HG03045 (cell line): ENCODE results near the gene TPCN1.

Experiments used
- ATAC-seq: cut with Tn5 transposase; IDR thresholded peaks from one replicate; pipeline ENCODE4 v1.9.1; 2021; ENCODE audit warnings: mild to moderate bottlenecking, moderate library complexity; ENCODE audit not compliant: unreplicated experiment

The TPCN1 gene

DNA sequence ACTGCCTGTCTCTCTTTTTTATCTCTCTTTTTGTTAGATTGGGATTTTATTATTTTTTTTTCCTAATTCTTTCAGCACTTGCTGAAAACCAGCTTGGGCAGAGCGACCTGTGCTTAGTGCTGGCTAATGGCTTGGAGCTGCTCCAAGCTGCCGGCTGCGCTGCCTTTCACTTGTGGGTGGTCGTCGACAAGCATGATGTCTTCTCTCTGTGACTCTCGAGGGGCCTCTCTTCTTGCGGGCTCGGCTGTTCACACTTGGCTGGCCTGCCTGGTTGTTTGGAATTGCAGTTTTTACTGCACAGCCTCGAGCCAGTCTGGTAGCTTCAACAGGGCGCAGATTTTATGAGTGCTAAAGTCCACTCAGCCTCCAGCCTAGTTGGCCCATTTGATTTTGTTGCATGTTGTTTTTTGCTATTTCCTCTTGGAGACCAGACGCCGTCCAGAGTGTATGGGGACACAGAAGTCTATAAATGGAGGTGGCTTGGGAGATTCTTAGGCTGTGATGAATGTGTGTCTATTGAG lies 18.6 kb downstream of the TPCN1 start:
- no peak for ATAC-seq

DNA sequence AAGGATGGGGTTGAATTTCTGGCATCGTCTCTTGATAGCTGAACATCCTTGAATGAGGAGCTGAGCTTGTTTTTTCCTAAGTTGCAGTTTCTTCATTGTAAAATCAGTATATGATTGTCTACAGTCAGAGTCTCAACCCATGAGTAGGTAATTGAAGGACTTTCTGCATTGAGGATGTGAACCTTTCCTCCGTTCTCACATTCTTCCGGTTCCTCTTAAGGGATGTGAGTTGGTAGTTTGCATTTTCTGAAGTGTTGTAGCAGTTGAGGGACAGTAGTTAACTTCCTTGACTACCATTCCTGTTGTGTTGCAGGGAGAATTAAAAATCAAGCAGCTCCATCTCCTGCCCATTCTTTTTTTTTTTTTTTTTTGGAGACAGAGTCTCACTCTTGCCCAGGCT lies 19.1 kb downstream of the TPCN1 start:
- ATAC-seq, result no peak

- ATAC-seq, result no peak
Measured at GRCh38 chr12:113241191-113242025, 20.1 kb downstream of the TPCN1 start.

GRCh38 chr12:113242026-113242418 lies 20.8 kb downstream of the TPCN1 start:
- no peak for ATAC-seq

DNA sequence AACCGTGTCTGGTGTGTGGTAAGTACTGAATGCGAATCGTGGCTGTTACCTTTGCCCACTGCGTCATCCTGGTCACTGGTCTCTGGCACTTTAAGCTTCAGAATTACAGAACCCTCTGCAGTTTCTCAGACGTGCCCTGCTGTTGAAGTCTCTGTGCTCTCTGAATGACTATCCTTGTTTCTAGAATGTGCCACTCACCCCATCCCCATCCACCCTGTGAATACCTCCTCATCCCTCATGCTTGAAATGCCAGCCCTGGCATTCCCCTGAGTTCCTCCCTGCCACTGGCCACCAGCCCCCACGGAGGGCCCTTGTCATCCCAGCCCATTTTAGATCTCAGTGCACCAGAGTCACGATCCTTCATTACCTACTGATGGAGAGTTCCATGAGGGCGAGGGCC lies 21.3 kb downstream of the TPCN1 start:
- ATAC-seq, result no peak

DNA sequence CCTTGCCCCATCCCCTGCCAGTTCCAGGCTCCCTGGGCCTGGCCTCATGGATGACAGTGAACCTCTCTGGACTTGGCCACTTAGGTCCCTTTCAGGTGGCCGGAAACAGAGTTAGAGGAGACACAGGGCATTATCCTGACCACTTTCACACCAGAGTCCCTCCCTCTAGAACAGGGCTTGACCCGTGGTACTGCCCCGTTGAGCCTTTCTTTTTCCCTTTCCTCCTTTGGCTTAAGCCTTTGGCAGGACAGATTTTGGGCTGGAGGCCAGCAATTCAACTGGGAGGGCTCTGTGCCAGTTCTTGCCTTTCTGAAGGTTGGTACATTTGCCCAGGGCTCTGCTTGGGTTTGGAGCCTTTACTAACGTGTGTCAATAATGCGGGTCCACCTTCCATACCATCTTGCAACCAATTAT lies 22.8 kb downstream of the TPCN1 start:
- no peak for ATAC-seq

DNA sequence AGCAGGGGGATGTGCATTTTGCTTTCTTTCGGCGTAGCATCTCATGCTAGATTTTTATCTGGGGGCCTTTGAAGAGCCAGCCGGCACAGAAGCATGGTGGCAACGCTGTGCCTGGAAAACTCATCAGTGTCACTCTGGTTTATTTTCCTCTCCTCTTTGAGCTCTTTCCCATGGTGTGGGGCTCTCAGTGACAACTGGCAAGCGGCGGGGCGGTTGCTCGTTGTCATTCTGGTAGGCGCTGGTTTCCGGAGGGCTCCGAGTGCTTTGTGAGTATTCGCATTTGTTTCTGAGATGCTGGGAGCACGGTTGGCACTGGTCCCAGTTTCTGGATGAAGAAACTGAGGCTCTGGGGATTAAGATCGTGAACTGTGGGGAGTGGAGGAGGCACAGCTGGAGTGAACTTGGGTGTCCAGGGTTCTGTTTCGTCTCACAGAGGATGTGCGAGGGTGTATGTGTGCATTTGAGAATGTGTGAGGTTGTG lies 23.3 kb downstream of the TPCN1 start:
- no peak for ATAC-seq

DNA sequence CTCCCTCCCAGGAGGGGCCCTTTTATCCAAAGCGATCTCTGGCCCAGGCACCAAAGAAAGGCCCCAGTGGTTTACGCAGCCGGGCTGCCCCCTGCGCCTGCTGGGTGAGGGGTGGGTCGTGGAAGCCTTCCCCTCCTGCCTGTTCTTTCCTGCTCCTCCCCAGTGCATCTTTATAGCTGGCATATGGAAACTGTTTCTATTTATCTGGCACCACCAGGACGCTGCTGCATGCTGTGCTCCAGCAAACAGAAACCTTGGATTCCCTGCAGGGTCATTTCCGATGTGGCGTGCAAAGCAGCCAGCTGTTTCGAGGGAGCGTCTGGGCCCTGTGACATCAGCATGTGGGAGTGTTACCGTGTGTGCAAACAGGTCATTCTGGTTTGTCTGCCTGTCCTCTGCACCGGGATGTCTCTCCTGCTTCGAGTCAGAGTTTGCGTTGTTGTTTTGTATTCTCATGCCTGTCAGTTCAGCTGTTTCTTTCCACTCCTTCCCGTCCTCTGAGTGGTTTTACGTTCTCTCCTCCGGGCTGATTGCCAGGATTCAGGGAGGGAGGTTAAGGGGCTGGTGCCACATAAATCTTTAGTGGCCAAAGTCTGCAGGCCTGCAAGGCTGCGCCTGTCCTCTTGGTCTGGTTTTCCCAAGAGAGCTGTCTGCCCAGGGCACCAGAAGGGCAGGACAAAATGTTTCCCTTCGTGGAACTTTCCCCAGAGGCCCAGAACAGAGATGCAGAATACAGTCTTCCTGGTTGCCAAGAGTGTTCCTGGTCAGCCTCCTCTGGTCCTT lies 24.6 kb downstream of the TPCN1 start:
- ATAC-seq, result no peak

- ATAC-seq, result no peak
Measured at GRCh38 chr12:113246478-113247122, 25.3 kb downstream of the TPCN1 start.

DNA sequence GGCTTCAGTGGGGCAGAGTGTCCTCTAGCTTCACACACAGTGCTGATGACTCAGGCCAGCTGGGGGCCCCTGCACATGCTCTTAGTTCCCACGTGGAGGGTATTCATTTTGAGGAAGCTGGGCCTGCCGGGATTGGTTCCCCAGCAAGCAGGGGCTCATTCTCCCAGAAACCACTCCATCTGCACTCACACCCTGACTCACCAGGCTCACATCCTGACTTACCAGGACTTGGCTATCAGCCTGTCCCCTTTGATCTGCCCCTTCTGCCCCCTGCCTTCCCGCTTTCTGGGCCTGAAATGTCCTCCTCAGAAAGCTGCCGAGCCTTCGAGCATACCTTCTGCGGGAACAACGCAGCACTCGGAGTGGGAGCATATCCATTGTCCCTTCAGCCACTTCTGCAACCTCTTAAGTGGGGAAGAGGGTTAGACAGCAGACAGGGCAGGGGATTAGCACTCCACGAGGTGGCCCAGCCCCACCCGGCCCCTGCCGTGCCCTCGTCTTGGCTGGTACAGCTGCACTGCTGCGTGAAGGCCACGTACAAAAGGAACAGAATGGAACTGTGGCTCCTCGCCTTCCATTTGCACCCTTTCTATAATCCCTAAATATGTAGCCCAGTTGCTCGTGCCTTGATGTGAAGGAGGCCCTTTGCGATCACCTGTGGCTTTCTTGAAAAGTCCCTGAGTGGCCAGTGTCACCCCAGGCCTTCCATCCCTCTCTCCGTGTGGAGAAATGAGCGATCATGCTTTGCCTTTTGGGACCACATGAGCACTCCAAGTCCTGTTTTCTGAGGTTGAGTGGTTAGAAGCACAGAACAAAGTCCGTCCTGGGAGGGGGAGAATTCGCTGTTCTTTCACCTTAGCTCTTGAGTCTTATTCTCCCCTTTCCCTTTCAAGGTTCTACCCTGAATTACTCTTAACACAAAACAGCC lies 26.1 kb downstream of the TPCN1 start:
- no peak for ATAC-seq

GRCh38 chr12:113248051-113248825 lies 27.0 kb downstream of the TPCN1 start:
- ATAC-seq, result no peak

- no peak for ATAC-seq
Measured at GRCh38 chr12:113248842-113249435, 27.7 kb downstream of the TPCN1 start.

DNA sequence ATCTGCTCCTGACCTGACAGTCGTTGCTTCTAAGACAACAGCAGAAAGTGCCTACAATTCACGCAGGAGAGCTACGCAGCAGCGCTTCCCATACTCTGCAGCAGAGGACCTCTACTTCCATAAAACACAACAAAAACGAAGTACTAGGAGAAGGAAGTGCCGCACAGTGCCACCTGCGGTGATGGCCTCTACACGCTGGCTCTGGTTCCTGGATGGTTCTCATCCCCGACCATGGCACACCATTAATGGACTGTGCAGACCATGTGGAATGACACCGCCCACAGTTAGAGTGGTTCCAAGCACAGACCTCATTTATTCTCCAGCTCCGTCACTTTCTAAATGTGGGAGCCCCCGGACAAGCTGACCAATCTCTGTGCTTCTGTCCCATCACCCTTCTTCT lies 28.3 kb downstream of the TPCN1 start:
- no peak for ATAC-seq

DNA sequence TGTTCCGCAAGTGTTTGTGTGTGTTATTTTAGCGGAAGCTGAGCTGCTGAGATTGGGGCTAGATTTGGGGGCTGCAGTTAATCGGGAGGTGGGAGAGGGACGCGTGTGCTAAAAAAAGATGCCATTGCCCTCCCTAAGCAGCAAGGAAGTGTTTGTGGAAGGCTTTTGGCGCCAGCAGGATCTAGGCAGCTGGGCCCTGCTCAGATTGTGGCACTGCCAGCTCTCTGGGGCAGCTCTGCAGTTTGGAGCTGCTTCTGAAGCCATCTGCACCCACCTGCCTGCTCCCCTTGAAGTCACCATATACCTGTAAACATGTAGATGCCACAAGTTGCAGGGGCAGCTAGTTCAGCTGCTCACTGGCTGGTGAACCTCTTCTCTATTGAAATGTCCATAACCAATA lies 28.8 kb downstream of the TPCN1 start:
- no peak for ATAC-seq

DNA sequence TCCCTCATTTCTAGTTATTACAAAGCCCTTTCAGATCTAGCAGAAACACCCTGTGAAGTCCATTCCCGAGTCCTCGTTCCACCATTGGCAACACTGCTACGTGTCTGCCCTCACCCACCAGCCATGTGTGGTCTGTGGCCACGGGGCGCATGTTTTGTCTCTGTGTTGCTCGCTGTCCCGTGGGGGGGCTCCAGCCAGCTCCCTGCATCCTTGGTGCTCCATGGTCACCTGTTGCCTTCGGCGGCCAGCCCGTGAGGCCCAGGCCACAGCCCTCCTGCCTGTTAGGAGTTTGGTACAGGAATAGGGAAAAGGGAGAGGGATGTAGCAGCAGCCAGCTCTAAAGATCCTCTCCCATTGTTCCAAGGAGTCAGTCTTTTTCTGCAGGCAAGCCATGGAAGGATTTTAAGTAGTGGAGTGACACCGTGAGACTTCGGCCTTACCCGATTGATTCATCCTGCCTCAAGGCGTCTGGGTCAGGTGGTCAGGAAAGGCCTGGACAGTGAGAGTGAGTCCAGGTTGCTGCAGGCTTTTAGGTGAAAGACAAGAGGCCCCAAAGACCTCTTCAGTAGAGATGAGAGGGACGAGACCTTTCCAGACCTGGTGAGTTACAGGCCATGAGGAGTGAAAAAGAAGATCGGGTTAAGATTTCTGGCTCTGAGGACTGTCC lies 30.3 kb downstream of the TPCN1 start:
- ATAC-seq, result no peak

GRCh38 chr12:113252494-113252893 lies 31.2 kb downstream of the TPCN1 start:
- ATAC-seq, result no peak

GRCh38 chr12:113253532-113254285 lies 32.4 kb downstream of the TPCN1 start:
- no peak for ATAC-seq

DNA sequence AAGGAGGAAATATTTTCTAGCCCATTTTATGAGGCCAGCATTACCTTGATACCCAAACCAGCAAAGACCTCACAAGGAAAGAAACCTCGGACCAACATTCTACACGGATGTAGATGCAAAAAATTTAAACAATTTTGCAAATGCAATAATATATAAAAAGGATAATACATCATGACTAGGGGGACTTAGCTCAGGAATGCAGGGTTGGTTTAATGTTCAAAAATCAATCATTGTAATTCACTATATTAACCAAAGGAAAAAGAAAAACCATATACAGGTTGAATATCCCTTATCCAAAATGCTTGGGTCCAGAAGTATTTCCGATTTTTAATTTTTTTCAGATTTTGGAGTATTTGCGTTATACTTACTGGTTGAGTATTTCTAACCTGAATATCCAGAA lies 33.0 kb downstream of the TPCN1 start:
- no peak for ATAC-seq
